PFSK-1 (cell line): ENCODE data around the gene ADAM15.

ENCODE experiments used
- FOXP2 ChIP-seq: optimal IDR thresholded peaks from 2 replicates; pipeline ENCODE3; 2011; ENCODE audit warnings: borderline replicate concordance, control low read depth, inconsistent platforms; ENCODE audit not compliant: insufficient read depth; ENCODE audit errors: extremely low read length, extremely low read depth
- POLR2AphosphoS5 ChIP-seq: IDR thresholded peaks from 2 replicates; pipeline ENCODE4 v1.6.1; 2012; ENCODE audit warnings: low read depth, mild to moderate bottlenecking, control low read depth, low read length, moderate library complexity
- REST ChIP-seq, 2 experiments: IDR thresholded peaks; 2 replicates each; pipeline versions ENCODE4 v1.6.1 to v1.8.0; 2011 to 2012; ENCODE audit warnings: low read depth in 2 of 2, low read length in 2 of 2, control low read depth in 1 of 2, inconsistent platforms in 1 of 2, mild to moderate bottlenecking in 1 of 2, moderate library complexity in 1 of 2; ENCODE audit not compliant: insufficient read depth in 1 of 2
- SIN3A ChIP-seq: IDR thresholded peaks from 2 replicates; pipeline ENCODE4 v1.6.1; 2012; ENCODE audit warnings: mild to moderate bottlenecking, low read length, moderate library complexity, borderline replicate concordance; ENCODE audit not compliant: insufficient read depth
- TAF1 ChIP-seq: IDR thresholded peaks from 2 replicates; pipeline ENCODE4 v1.6.1; 2012; ENCODE audit warnings: low read length, control low read depth, borderline replicate concordance; ENCODE audit not compliant: insufficient read depth

GRCh38 chr1:155068599-155068998 is 17.5 kb downstream of the ADAM15 start:
- TF ChIP-seq TAF1 (no peak), POLR2AphosphoS5 (no peak), REST (IDR thresholded peaks at IDR 0.05; ENCODE audit: insufficient read depth in 1 of 2, low read depth in 2 of 2, low read length in 2 of 2) (no peak), SIN3A (no peak), FOXP2 (no peak)
